PC-3 (cell line): ENCODE results near the gene ESCO1.
"Not testable (repeated sequence)": the region's sequence is repeated elsewhere in the genome, so short reads cannot be mapped to it uniquely, and the experiment has no call there.

Experiments
- CTCF ChIP-seq: fragments of 300-600 bp; sonication (generic); conservative IDR thresholded peaks from 2 replicates; pipeline ENCODE4 v1.5.1; 2017; ENCODE audit warnings: antibody characterized with exemption, low read depth, mild to moderate bottlenecking, low read length
- EZH2 ChIP-seq: fragments of 300-600 bp; sonication (generic); IDR thresholded peaks from one replicate; pipeline ENCODE4 v1.6.1; 2017; ENCODE audit warnings: antibody characterized with exemption, mild to moderate bottlenecking, low read length; ENCODE audit not compliant: unreplicated experiment

GRCh38 chr18:21621640-21622039 is 21.1 kb upstream of the ESCO1 start:
- TF ChIP-seq CTCF, EZH2: not testable (repeated sequence)
